Left cardiac atrium (tissue), 4 donors: ENCODE measurements around the gene DPYSL4. TPM values are rescaled to one million over a fixed set of nuclear protein-coding genes. Genes with fewer than 3 reads are reported as not detected.

Source experiments
- ATAC-seq, 2 donors: fragments of 200-7000 bp; cut with Tn5 transposase; one replicate each; pipeline ENCODE4 v1.9.1; 2020; ENCODE audit warnings: mild to moderate bottlenecking in 2 of 2, moderate library complexity in 2 of 2
- DNase-seq: peaks from one replicate; pipeline ENCODE4 v3.0.0-alpha.2; 2020
- intact Hi-C, 2 donors: fragments of 100-400 bp; cut with DNase I; formaldehyde crosslinking; loops; one replicate each; pipeline versions ENCODE4 v1.14.1 to v1.15.1; 2022 to 2023
- total RNA-seq, 2 donors: library from RNA; stranded (reverse); fragmentation: NEBNext Ultra II Directional; extraction: Animal tissue kit (Norgen Biotek cat#: 25700); gene quantifications; one replicate each; pipeline ENCODE4 v1.2.1, GENCODE V29; 2021
- donor health status: DM: no; HTN: yes; CAD: no.
- donor health status: DM: no; HTN: yes; CAD: no; lungs with severe emphysema.
- donor health status: DM: yes; HTN: yes; CAD: no.
- donor health status: Dilated cardiomyopathy.

The DPYSL4 gene
- total RNA-seq, 2 donors from 2014 or later = 1.4 to 9.9 TPM

GRCh38 chr10:132242103-132242840 lies 55.5 kb downstream of the DPYSL4 start:
- DNase-seq = no peak
- intact Hi-C loops = no loop called here
- no peak for ATAC-seq

- no peak for DNase-seq
- no peak for ATAC-seq
- intact Hi-C loops = no loop called here
Observed at GRCh38 chr10:132243141-132243540, 56.4 kb downstream of the DPYSL4 start.

- DNase-seq (no peak), ATAC-seq (no peak)
- intact Hi-C loops = no loop called here
Observed at GRCh38 chr10:132243626-132244025, 56.9 kb downstream of the DPYSL4 start.

GRCh38 chr10:132245056-132245455 lies 58.3 kb downstream of the DPYSL4 start:
- ATAC-seq (no peak), DNase-seq (no peak)
- intact Hi-C loops = no loop called here

GRCh38 chr10:132246296-132246695 lies 59.5 kb downstream of the DPYSL4 start:
- intact Hi-C loops = no loop called here
- ATAC-seq (no peak), DNase-seq (no peak)

- intact Hi-C loops = no loop called here
- DNase-seq (no peak), ATAC-seq (no peak)
Observed at GRCh38 chr10:132247943-132248342, 61.2 kb downstream of the DPYSL4 start.

GRCh38 chr10:132248455-132249225 lies 61.9 kb downstream of the DPYSL4 start:
- intact Hi-C loops = no loop called here
- ATAC-seq (peak; percentile 52 to 68), DNase-seq (peak; percentile 45)

GRCh38 chr10:132249226-132249724 lies 62.5 kb downstream of the DPYSL4 start:
- DNase-seq (no peak), ATAC-seq (no peak)
- intact Hi-C loops = no loop called here

GRCh38 chr10:132249824-132250375 lies 63.2 kb downstream of the DPYSL4 start:
- DNase-seq (no peak), ATAC-seq (no peak)
- intact Hi-C loops = no loop called here

- no peak for ATAC-seq
- intact Hi-C loops = no loop called here
- DNase-seq = no peak
Observed at GRCh38 chr10:132250481-132251475, 64.0 kb downstream of the DPYSL4 start.

- intact Hi-C loops = no loop called here
- ATAC-seq (no peak), DNase-seq (no peak)
Observed at GRCh38 chr10:132251928-132252327, 65.2 kb downstream of the DPYSL4 start.

GRCh38 chr10:132252412-132252811 lies 65.7 kb downstream of the DPYSL4 start:
- intact Hi-C loops = no loop called here
- DNase-seq = no peak
- no peak for ATAC-seq

- ATAC-seq (no peak), DNase-seq (no peak)
- intact Hi-C loops = no loop called here
Observed at GRCh38 chr10:132253092-132253687, 66.4 kb downstream of the DPYSL4 start.

GRCh38 chr10:132254841-132255240 lies 68.1 kb downstream of the DPYSL4 start:
- DNase-seq = no peak
- ATAC-seq = no peak
- intact Hi-C loops = no loop called here

Other genes with a start within 250 kb of the DPYSL4 start
- gene BNIP3, start 205.0 kb upstream of the DPYSL4 start, total RNA-seq = 10 to 100 TPM; 67.1 to 87.1 TPM
- 1 to 10 TPM in 1 of 2 donors, under 1 TPM in 1; 0.44 to 1.1 TPM for gene JAKMIP3, start 121.0 kb upstream of the DPYSL4 start, total RNA-seq
- 1 to 10 TPM; 6.1 to 6.6 TPM for gene STK32C, start 121.0 kb downstream of the DPYSL4 start, total RNA-seq
- gene LRRC27, start 145.2 kb downstream of the DPYSL4 start, total RNA-seq = 1 to 10 TPM; 3.7 to 4.4 TPM
- gene PWWP2B, start 210.3 kb downstream of the DPYSL4 start, total RNA-seq = 10 to 100 TPM; 11.8 to 12.7 TPM